ENCODE measurements around the gene KIAA1958. TPM values are rescaled to one million over a fixed set of nuclear protein-coding genes. Genes with fewer than 3 reads are reported as not detected.

Gene KIAA1958
- total RNA-seq, 2 donors from 2014 or later = 5.8 to 6.0 TPM

DNA sequence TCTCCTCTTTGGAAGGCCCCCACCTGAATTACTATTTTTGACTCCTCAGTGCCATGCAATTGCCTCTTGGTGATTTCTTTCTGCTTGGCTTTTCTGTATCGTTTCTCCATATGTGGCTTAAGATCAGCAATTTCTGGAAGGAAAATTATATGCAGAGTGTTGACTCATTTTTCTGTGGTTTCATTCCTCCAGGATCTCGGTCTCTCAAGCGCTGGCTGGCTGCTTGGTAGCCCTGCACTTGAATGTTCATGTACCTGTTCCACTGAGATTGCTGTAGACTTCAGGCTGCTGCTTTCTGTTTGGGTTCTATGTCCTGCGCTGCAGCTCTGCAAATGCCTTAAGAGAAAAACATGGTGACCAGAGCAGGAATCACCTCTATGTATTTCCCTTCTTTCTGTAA, 153.7 kb downstream of the KIAA1958 start:
- no peak for ATAC-seq (ENCODE audit: insufficient number of reproducible peaks, low FRiP score, low read depth)

GRCh38 chr9:112642126-112642525, 155.5 kb downstream of the KIAA1958 start:
- no peak overlapping the region for H3K4me3 ChIP-seq
- H3K27me3 ChIP-seq (replicated peaks; ENCODE audit: insufficient read depth) = no peaks in the 10 kb centered on the region
- H3K4me1 ChIP-seq (ENCODE audit: control insufficient read depth in 1 of 2, low read depth in 2 of 2) = no peaks in the 10 kb centered on the region
- peaks cover 7% of the 10 kb centered on the region for H3K9me3 ChIP-seq
- H3K27ac ChIP-seq = no peak overlapping the region
- ATAC-seq (ENCODE audit: insufficient number of reproducible peaks, low FRiP score, low read depth) = no peak
- TF ChIP-seq, protein P1, sequence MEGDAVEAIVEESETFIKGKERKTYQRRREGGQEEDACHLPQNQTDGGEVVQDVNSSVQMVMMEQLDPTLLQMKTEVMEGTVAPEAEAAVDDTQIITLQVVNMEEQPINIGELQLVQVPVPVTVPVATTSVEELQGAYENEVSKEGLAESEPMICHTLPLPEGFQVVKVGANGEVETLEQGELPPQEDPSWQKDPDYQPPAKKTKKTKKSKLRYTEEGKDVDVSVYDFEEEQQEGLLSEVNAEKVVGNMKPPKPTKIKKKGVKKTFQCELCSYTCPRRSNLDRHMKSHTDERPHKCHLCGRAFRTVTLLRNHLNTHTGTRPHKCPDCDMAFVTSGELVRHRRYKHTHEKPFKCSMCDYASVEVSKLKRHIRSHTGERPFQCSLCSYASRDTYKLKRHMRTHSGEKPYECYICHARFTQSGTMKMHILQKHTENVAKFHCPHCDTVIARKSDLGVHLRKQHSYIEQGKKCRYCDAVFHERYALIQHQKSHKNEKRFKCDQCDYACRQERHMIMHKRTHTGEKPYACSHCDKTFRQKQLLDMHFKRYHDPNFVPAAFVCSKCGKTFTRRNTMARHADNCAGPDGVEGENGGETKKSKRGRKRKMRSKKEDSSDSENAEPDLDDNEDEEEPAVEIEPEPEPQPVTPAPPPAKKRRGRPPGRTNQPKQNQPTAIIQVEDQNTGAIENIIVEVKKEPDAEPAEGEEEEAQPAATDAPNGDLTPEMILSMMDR (IDR thresholded peaks at IDR 0.05) = no peak
- DNase-seq (ENCODE audit: low spot score) = no peak
- no peaks in the 10 kb centered on the region for H3K36me3 ChIP-seq

More for the DNA sequence above, 153.7 kb downstream of the KIAA1958 start:
- Histone ChIP-seq H3K27ac (no peak overlapping the region), H3K4me1 (ENCODE audit: control insufficient read depth in 1 of 2, low read depth in 2 of 2) (no peaks in the 10 kb centered on the region), H3K9me3 (peaks cover 7% of the 10 kb centered on the region), H3K36me3 (no peaks in the 10 kb centered on the region), H3K27me3 (replicated peaks; ENCODE audit: insufficient read depth) (no peaks in the 10 kb centered on the region), H3K4me3 (no peak overlapping the region)
- DNase-seq (ENCODE audit: low spot score) = no peak
- TF ChIP-seq, protein P1 (IDR thresholded peaks at IDR 0.05) = no peak

GRCh38 chr9:112647596-112647995, 161.0 kb downstream of the KIAA1958 start:
- no peak overlapping the region for H3K27ac ChIP-seq
- DNase-seq (ENCODE audit: low spot score) (no peak), ATAC-seq (ENCODE audit: insufficient number of reproducible peaks, low FRiP score, low read depth) (no peak)
- H3K36me3 ChIP-seq = no peaks in the 10 kb centered on the region
- H3K27me3 ChIP-seq (replicated peaks; ENCODE audit: insufficient read depth) = no peaks in the 10 kb centered on the region
- H3K4me3 ChIP-seq = no peak overlapping the region
- no peaks in the 10 kb centered on the region for H3K4me1 ChIP-seq (ENCODE audit: control insufficient read depth in 1 of 2, low read depth in 2 of 2)
- TF ChIP-seq, protein P1 (IDR thresholded peaks at IDR 0.05) = no peak
- peaks cover 12% of the 10 kb centered on the region for H3K9me3 ChIP-seq

GRCh38 chr9:112648624-112649023, 162.0 kb downstream of the KIAA1958 start:
- Histone ChIP-seq H3K27ac (no peak overlapping the region), H3K9me3 (peaks cover 12% of the 10 kb centered on the region), H3K4me1 (ENCODE audit: control insufficient read depth in 1 of 2, low read depth in 2 of 2) (no peaks in the 10 kb centered on the region), H3K27me3 (replicated peaks; ENCODE audit: insufficient read depth) (no peaks in the 10 kb centered on the region), H3K36me3 (no peaks in the 10 kb centered on the region), H3K4me3 (no peak overlapping the region)
- DNase-seq (ENCODE audit: low spot score) (no peak), ATAC-seq (ENCODE audit: insufficient number of reproducible peaks, low FRiP score, low read depth) (no peak)
- TF ChIP-seq, protein P1 (IDR thresholded peaks at IDR 0.05) = no peak

DNA sequence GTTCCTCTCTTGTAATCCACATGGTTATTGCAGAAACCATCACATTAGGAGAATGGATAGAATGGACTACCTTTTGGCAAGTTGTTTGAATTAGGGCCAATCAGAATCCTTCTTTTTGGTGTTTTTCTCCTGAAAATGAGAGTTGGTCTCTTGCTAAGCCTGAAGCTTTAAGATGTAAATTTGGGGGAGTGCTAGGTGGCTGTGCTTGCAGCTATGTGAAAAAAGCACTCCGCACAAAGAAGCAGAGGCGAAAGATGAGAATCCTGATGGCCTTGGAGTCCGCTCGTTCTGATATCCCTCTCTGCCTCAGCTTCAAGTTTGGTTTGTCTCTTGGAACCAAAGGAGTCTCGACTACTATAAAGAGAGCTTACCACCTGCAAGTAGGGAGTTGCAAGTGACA, 167.7 kb downstream of the KIAA1958 start:
- Histone ChIP-seq H3K27me3 (replicated peaks; ENCODE audit: insufficient read depth) (no peaks in the 10 kb centered on the region), H3K4me3 (no peak overlapping the region), H3K4me1 (ENCODE audit: control insufficient read depth in 1 of 2, low read depth in 2 of 2) (no peaks in the 10 kb centered on the region), H3K36me3 (no peaks in the 10 kb centered on the region), H3K27ac (no peak overlapping the region), H3K9me3 (peaks cover 4% of the 10 kb centered on the region)
- ATAC-seq (ENCODE audit: insufficient number of reproducible peaks, low FRiP score, low read depth) (no peak), DNase-seq (ENCODE audit: low spot score) (no peak)
- TF ChIP-seq, protein P1 (IDR thresholded peaks at IDR 0.05) = no peak

Measured in thoracic aorta (tissue), 2 donors.